Measurements from ENCODE around the gene BORCS6. TPM values are rescaled to one million over a fixed set of nuclear protein-coding genes. Genes with fewer than 3 reads are reported as not detected.
A peak's percentile ranks its signal among the peaks of the same experiment; 100 is the strongest.

The BORCS6 gene
- total and polyA plus RNA-seq, 9 donors = 3.7 to 5.7 (median 5.0) TPM

DNA sequence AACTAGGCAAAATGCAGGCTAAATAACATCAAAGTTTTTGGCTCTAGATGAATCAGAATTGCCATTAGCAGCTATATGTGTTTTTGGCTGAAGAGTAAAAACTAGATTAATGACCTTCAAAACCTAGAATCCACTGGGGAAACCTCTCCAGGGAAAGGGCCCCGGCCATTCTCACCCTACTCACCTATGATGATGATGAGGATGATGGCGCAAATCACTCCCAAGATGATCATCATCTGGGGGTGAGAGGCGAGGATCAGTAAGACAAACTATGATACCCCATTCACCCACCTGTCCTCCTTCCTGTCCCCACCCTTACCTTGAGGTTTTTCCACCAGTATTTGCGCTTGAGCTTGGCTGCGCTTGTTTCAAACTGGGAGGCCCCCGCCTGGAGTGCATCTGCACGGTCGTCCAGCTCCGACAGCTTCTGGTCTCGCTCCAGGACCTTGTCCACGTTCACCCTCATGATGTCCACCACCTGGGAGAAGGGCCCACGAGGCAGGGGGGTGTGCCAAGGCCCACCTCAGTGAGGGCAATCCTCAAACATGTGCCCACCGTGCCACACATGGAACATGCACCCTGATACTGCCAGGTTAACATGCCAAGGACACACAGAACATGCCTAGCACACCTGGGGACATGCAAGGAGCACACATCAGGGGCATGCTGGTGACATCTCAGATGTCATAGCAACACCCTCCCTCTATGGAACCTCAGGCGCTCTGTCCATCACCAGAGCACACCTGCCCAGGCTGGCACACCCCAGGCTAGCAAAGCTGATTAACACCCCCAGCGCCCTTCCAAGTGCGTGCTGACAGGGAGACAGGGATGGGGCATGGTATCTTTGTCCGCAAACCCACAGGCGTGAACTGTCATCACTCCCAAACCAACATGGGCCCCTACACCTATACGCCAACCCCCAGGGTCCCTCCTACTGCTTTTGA is 28.4 kb downstream of the BORCS6 start:
- no peaks in the 10 kb centered on the region for H3K27me3 ChIP-seq (ENCODE audit: control insufficient read depth, insufficient read depth, low read length)
- H3K36me3 ChIP-seq (ENCODE audit: control insufficient read depth, insufficient read depth, low read length) = peaks cover 30% of the 10 kb centered on the region
- H3K9me3 ChIP-seq (replicated peaks; ENCODE audit: control insufficient read depth, low read depth, low read length) = no peaks in the 10 kb centered on the region
- H3K27ac ChIP-seq (ENCODE audit: low read length) = peak overlapping the region; percentile 97
- H3K4me1 ChIP-seq (ENCODE audit: control insufficient read depth, insufficient read depth, low read length) = peaks cover 51% of the 10 kb centered on the region
- WGBS (ENCODE audit: insufficient coverage) = 58% methylated on average over 12 of the region's 19 CpGs
- H3K4me3 ChIP-seq (ENCODE audit: low read length) = peak overlapping the region; percentile 96
- peak; percentile 27 for DNase-seq

GRCh38 chr17:8160741-8161221 is 29.2 kb downstream of the BORCS6 start:
- Histone ChIP-seq H3K9me3 (replicated peaks; ENCODE audit: control insufficient read depth, low read depth, low read length) (no peaks in the 10 kb centered on the region), H3K4me3 (ENCODE audit: low read length) (no peak overlapping the region), H3K27me3 (ENCODE audit: control insufficient read depth, insufficient read depth, low read length) (no peaks in the 10 kb centered on the region), H3K27ac (ENCODE audit: low read length) (peak overlapping the region; percentile 97), H3K36me3 (ENCODE audit: control insufficient read depth, insufficient read depth, low read length) (peaks cover 30% of the 10 kb centered on the region), H3K4me1 (ENCODE audit: control insufficient read depth, insufficient read depth, low read length) (peaks cover 52% of the 10 kb centered on the region)
- DNase-seq = peak; percentile 30
- 40% methylated on average over 4 of the region's 5 CpGs for WGBS (ENCODE audit: insufficient coverage)

DNA sequence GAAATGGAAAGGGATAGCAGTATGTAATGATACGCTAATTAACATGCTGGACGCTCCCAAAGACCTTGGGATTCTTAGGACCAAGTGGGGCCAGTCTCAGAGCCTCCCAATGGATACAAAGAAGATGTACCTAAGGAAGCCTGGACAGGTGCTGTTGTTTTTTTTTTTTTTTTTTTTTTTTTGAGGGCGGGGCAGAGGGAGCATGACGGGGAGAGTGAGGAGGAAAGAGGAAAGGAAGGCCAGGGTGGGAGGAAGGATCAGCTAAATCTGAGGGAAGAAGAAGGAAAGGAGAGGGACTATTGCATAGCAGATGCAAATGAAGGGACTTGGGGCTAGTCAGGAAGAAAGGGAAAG is 29.8 kb downstream of the BORCS6 start:
- no peak for DNase-seq
- Histone ChIP-seq H3K9me3 (replicated peaks; ENCODE audit: control insufficient read depth, low read depth, low read length) (no peaks in the 10 kb centered on the region), H3K27me3 (ENCODE audit: control insufficient read depth, insufficient read depth, low read length) (no peaks in the 10 kb centered on the region), H3K27ac (ENCODE audit: low read length) (peak overlapping the region; percentile 97), H3K4me1 (ENCODE audit: control insufficient read depth, insufficient read depth, low read length) (peaks cover 58% of the 10 kb centered on the region), H3K36me3 (ENCODE audit: control insufficient read depth, insufficient read depth, low read length) (peaks cover 30% of the 10 kb centered on the region), H3K4me3 (ENCODE audit: low read length) (no peak overlapping the region)
- 68% methylated on average over 4 of the region's 4 CpGs for WGBS (ENCODE audit: insufficient coverage)

DNA sequence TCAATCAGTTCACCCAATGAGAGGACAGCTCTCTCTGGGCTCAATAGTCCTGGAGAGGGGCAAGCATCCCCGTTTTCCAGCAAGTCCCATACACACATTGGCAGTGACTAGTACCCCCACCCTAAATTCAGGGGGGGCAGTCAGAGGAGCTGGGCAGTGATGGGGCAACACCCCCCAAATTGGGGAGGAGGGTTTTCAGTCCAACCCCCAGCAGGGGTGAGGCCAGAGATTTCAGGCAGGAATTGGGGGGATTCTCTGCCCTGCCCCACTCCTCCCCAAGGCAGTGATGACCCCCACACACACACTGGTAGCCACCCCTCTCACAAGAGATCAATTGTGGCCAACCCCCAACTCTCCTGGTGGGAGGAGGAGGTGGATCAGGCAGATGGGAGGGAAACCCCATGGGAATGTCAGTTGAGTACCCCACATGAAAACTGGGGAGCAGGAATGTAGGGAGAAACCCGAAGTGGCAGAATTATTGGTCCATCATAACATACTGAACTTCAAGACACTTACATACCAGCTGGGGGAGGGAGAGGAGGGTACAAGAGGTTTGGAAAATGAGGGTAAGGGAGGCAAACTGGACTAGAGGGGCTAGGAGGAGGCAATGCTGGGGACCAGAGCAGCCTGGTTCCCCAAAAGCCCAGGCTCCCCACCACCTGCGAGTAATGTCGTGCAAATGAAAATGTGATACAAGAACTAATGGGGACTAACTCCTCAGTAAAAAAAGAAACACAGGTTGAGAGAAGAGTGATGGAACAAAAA is 30.3 kb downstream of the BORCS6 start:
- DNase-seq = peak; percentile 28
- Histone ChIP-seq H3K36me3 (ENCODE audit: control insufficient read depth, insufficient read depth, low read length) (peaks cover 30% of the 10 kb centered on the region), H3K4me1 (ENCODE audit: control insufficient read depth, insufficient read depth, low read length) (peaks cover 58% of the 10 kb centered on the region), H3K9me3 (replicated peaks; ENCODE audit: control insufficient read depth, low read depth, low read length) (no peaks in the 10 kb centered on the region), H3K4me3 (ENCODE audit: low read length) (no peak overlapping the region), H3K27me3 (ENCODE audit: control insufficient read depth, insufficient read depth, low read length) (no peaks in the 10 kb centered on the region), H3K27ac (ENCODE audit: low read length) (no peak overlapping the region)
- no CpG with 5 or more reads among the region's 4 CpGs for WGBS (ENCODE audit: insufficient coverage)

GRCh38 chr17:8159032-8159400 is 31.0 kb downstream of the BORCS6 start:
- no peak overlapping the region for H3K27ac ChIP-seq (ENCODE audit: low read length)
- H3K4me3 ChIP-seq (ENCODE audit: low read length) = no peak overlapping the region

GRCh38 chr17:8158267-8159031 is 31.5 kb downstream of the BORCS6 start:
- no peaks in the 10 kb centered on the region for H3K9me3 ChIP-seq (replicated peaks; ENCODE audit: control insufficient read depth, low read depth, low read length)
- H3K27ac ChIP-seq (ENCODE audit: low read length) = peak overlapping the region; percentile 92
- peak; percentile 93 for DNase-seq
- peaks cover 30% of the 10 kb centered on the region for H3K36me3 ChIP-seq (ENCODE audit: control insufficient read depth, insufficient read depth, low read length)
- peaks cover 55% of the 10 kb centered on the region for H3K4me1 ChIP-seq (ENCODE audit: control insufficient read depth, insufficient read depth, low read length)
- no peak overlapping the region for H3K4me3 ChIP-seq (ENCODE audit: low read length)
- no peaks in the 10 kb centered on the region for H3K27me3 ChIP-seq (ENCODE audit: control insufficient read depth, insufficient read depth, low read length)
- 30% methylated on average over 14 of the region's 20 CpGs for WGBS (ENCODE audit: insufficient coverage)

More at GRCh38 chr17:8159032-8159400, 31.0 kb downstream of the BORCS6 start:
- H3K36me3 ChIP-seq (ENCODE audit: control insufficient read depth, insufficient read depth, low read length) = peaks cover 30% of the 10 kb centered on the region
- no peaks in the 10 kb centered on the region for H3K27me3 ChIP-seq (ENCODE audit: control insufficient read depth, insufficient read depth, low read length)
- H3K4me1 ChIP-seq (ENCODE audit: control insufficient read depth, insufficient read depth, low read length) = peaks cover 55% of the 10 kb centered on the region
- no peaks in the 10 kb centered on the region for H3K9me3 ChIP-seq (replicated peaks; ENCODE audit: control insufficient read depth, low read depth, low read length)
- no CpG with 5 or more reads among the region's 3 CpGs for WGBS (ENCODE audit: insufficient coverage)
- DNase-seq = no peak

- Histone ChIP-seq H3K9me3 (replicated peaks; ENCODE audit: control insufficient read depth, low read depth, low read length) (no peaks in the 10 kb centered on the region), H3K4me3 (ENCODE audit: low read length) (peak overlapping the region; percentile 88), H3K27ac (ENCODE audit: low read length) (peak overlapping the region; percentile 98), H3K36me3 (ENCODE audit: control insufficient read depth, insufficient read depth, low read length) (peaks cover 27% of the 10 kb centered on the region), H3K4me1 (ENCODE audit: control insufficient read depth, insufficient read depth, low read length) (peaks cover 63% of the 10 kb centered on the region), H3K27me3 (ENCODE audit: control insufficient read depth, insufficient read depth, low read length) (no peaks in the 10 kb centered on the region)
- peak; percentile 100 for DNase-seq
- WGBS (ENCODE audit: insufficient coverage) = under 1% methylated on average over 55 of the region's 59 CpGs
These were observed 33.6 kb downstream of the BORCS6 start for GRCh38 chr17:8156246-8156992.

GRCh38 chr17:8155996-8156245 is 34.1 kb downstream of the BORCS6 start:
- peaks cover 62% of the 10 kb centered on the region for H3K4me1 ChIP-seq (ENCODE audit: control insufficient read depth, insufficient read depth, low read length)
- peak overlapping the region; percentile 88 for H3K4me3 ChIP-seq (ENCODE audit: low read length)
- H3K27me3 ChIP-seq (ENCODE audit: control insufficient read depth, insufficient read depth, low read length) = no peaks in the 10 kb centered on the region
- no peaks in the 10 kb centered on the region for H3K9me3 ChIP-seq (replicated peaks; ENCODE audit: control insufficient read depth, low read depth, low read length)
- DNase-seq = no peak
- H3K27ac ChIP-seq (ENCODE audit: low read length) = peak overlapping the region; percentile 98
- H3K36me3 ChIP-seq (ENCODE audit: control insufficient read depth, insufficient read depth, low read length) = peaks cover 22% of the 10 kb centered on the region
- under 1% methylated on average over 11 of the region's 11 CpGs for WGBS (ENCODE audit: insufficient coverage)

- Histone ChIP-seq H3K36me3 (ENCODE audit: control insufficient read depth, insufficient read depth, low read length) (peaks cover 18% of the 10 kb centered on the region), H3K4me1 (ENCODE audit: control insufficient read depth, insufficient read depth, low read length) (peaks cover 62% of the 10 kb centered on the region), H3K9me3 (replicated peaks; ENCODE audit: control insufficient read depth, low read depth, low read length) (no peaks in the 10 kb centered on the region), H3K27ac (ENCODE audit: low read length) (peak overlapping the region; percentile 98), H3K4me3 (ENCODE audit: low read length) (peak overlapping the region; percentile 88), H3K27me3 (ENCODE audit: control insufficient read depth, insufficient read depth, low read length) (no peaks in the 10 kb centered on the region)
- 13% methylated on average over 14 of the region's 14 CpGs for WGBS (ENCODE audit: insufficient coverage)
- DNase-seq = peak; percentile 58
These were observed 34.6 kb downstream of the BORCS6 start for GRCh38 chr17:8155231-8155995.
